MM.1S (cell line): Measurements from ENCODE around the gene PCBP4.

ENCODE experiments used
- EZH2 ChIP-seq: fragments of 300-600 bp; sonication (generic); optimal IDR thresholded peaks from 2 replicates; pipeline ENCODE3; 2017; ENCODE audit warnings: low read depth, mild to moderate bottlenecking, antibody characterized with exemption, low read length, mixed read lengths
- EZH2phosphoT487 ChIP-seq: fragments of 300-600 bp; sonication (generic); IDR thresholded peaks from 2 replicates; pipeline ENCODE4 v1.6.1; 2018; ENCODE audit warnings: antibody characterized with exemption, low read length
- TF ChIP-seq, protein P1 (sequence below): fragments of 300-600 bp; sonication (generic); IDR thresholded peaks from 2 replicates; pipeline ENCODE4 v1.5.1; 2016; ENCODE audit warnings: antibody characterized with exemption, low read length, mixed read lengths

DNA sequence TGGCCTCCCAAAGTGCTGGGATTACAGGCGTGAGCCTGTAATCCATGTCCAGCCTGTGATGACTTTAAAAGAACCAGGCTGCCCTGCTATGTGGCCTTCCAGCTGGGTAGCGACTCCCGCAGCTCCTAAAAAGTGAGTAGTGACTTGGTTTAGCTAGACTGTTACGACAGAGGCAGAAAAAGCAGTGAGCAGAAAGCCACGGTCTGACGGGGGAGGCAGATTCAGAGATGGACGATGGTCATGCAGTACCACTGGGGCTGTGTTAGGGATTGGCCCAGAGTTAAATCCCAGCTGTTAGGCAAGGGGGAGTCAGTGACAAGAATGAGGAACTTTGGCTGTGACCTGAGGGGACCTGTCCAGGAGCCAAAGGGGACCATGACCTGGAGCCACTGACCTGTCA is 31.5 kb upstream of the PCBP4 start:
- TF ChIP-seq, protein P1, sequence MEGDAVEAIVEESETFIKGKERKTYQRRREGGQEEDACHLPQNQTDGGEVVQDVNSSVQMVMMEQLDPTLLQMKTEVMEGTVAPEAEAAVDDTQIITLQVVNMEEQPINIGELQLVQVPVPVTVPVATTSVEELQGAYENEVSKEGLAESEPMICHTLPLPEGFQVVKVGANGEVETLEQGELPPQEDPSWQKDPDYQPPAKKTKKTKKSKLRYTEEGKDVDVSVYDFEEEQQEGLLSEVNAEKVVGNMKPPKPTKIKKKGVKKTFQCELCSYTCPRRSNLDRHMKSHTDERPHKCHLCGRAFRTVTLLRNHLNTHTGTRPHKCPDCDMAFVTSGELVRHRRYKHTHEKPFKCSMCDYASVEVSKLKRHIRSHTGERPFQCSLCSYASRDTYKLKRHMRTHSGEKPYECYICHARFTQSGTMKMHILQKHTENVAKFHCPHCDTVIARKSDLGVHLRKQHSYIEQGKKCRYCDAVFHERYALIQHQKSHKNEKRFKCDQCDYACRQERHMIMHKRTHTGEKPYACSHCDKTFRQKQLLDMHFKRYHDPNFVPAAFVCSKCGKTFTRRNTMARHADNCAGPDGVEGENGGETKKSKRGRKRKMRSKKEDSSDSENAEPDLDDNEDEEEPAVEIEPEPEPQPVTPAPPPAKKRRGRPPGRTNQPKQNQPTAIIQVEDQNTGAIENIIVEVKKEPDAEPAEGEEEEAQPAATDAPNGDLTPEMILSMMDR = no peak
- TF ChIP-seq EZH2phosphoT487 (no peak), EZH2 (no peak)
